HEK293 (cell line): ENCODE data around the gene ZBTB26.
"Not testable (repeated sequence)": the region's sequence is repeated elsewhere in the genome, so short reads cannot be mapped to it uniquely, and the experiment has no call there.

Source experiments
- CTCF ChIA-PET: fragments of 350-600 bp; formaldehyde crosslinking; extraction: SDS; loops from one replicate; lab custom pipeline; 2021; ENCODE audit warnings: antibody characterized with exemption; lab: Yijun Ruan, JAX
- POLR2A ChIA-PET: fragments of 300-600 bp; formaldehyde crosslinking; extraction: SDS; loops from one replicate; lab custom pipeline; 2020; ENCODE audit warnings: antibody characterized with exemption, inconsistent platforms; lab: Yijun Ruan, JAX
- H3K27ac ChIP-seq: fragments of 200-500 bp; sonication (Bioruptor generic); 2 replicates; pipeline ENCODE4 v1.5.1; 2014; ENCODE audit warnings: low read depth, low read length, control low read depth, inconsistent platforms; ENCODE audit errors: extremely low read depth
- H3K36me3 ChIP-seq, 2 experiments: fragments of 200-500 bp in 1 of 2; sonication (Bioruptor generic) in 1 of 2; 1 replicate in 1 of 2; 2 replicates in 1 of 2; pipeline ENCODE4 v1.5.1; 2014 to 2017; ENCODE audit warnings: inconsistent platforms in 2 of 2, low read length in 2 of 2; ENCODE audit not compliant: control insufficient read depth in 2 of 2, insufficient read depth in 1 of 2
- H3K4me1 ChIP-seq: fragments of 200-500 bp; sonication (Bioruptor generic); 2 replicates; pipeline ENCODE4 v1.5.1; 2014; ENCODE audit warnings: mild to moderate bottlenecking, low read length, inconsistent platforms; ENCODE audit not compliant: control insufficient read depth, insufficient read depth
- H3K4me3 ChIP-seq: 2 replicates; pipeline ENCODE4 v1.5.1; 2011; ENCODE audit warnings: low read depth, mild to moderate bottlenecking, control low read depth, low read length, moderate library complexity
- H3K9me3 ChIP-seq: fragments of 200-500 bp; sonication (Bioruptor generic); 2 replicates; pipeline ENCODE4 v1.5.1; 2014; ENCODE audit warnings: low read depth, low read length, inconsistent platforms; ENCODE audit not compliant: control insufficient read depth, insufficient read depth
- KLF1 ChIP-seq: fragments of 450-650 bp; formaldehyde crosslinking; IDR thresholded peaks from 2 replicates; pipeline ENCODE4 v1.5.1; 2016; ENCODE audit warnings: missing biosample characterization, missing genetic modification characterization
- REPIN1 ChIP-seq: fragments of 450-650 bp; formaldehyde crosslinking; IDR thresholded peaks from 2 replicates; pipeline ENCODE4 v1.5.1; 2017; ENCODE audit warnings: missing biosample characterization, missing genetic modification characterization, low read depth
- ZFP41 ChIP-seq: fragments of 450-650 bp; formaldehyde crosslinking; IDR thresholded peaks from 2 replicates; pipeline ENCODE4 v1.5.1; 2016; ENCODE audit warnings: missing biosample characterization, missing genetic modification characterization, borderline replicate concordance
- ZNF211 ChIP-seq: fragments of 450-650 bp; formaldehyde crosslinking; IDR thresholded peaks from 2 replicates; pipeline ENCODE4 v1.5.1; 2016; ENCODE audit warnings: low read depth, missing biosample characterization, missing genetic modification characterization
- ZNF223 ChIP-seq: fragments of 450-650 bp; formaldehyde crosslinking; IDR thresholded peaks from 2 replicates; pipeline ENCODE4 v1.5.1; 2016; ENCODE audit warnings: missing biosample characterization, missing genetic modification characterization
- ZNF23 ChIP-seq: fragments of 450-650 bp; formaldehyde crosslinking; IDR thresholded peaks from 2 replicates; pipeline ENCODE4 v1.5.1; 2016; ENCODE audit warnings: missing biosample characterization, missing genetic modification characterization, borderline replicate concordance
- ZNF239 ChIP-seq: fragments of 450-650 bp; formaldehyde crosslinking; IDR thresholded peaks from 2 replicates; pipeline ENCODE4 v1.5.1; 2016; ENCODE audit warnings: missing biosample characterization, missing genetic modification characterization
- ZNF302 ChIP-seq: fragments of 450-650 bp; formaldehyde crosslinking; IDR thresholded peaks from 2 replicates; pipeline ENCODE4 v1.5.1; 2016; ENCODE audit warnings: missing biosample characterization, missing genetic modification characterization, low read depth
- ZNF324 ChIP-seq: fragments of 450-650 bp; formaldehyde crosslinking; IDR thresholded peaks from 2 replicates; pipeline ENCODE4 v1.5.1; 2016; ENCODE audit warnings: missing biosample characterization, missing genetic modification characterization
- ZNF510 ChIP-seq: fragments of 450-650 bp; formaldehyde crosslinking; IDR thresholded peaks from 2 replicates; pipeline ENCODE4 v1.5.1; 2018; ENCODE audit warnings: mild to moderate bottlenecking, missing genetic modification characterization, missing biosample characterization; ENCODE audit not compliant: insufficient replicate concordance
- ZNF529 ChIP-seq: fragments of 450-650 bp; formaldehyde crosslinking; IDR thresholded peaks from 2 replicates; pipeline ENCODE4 v1.5.1; 2017; ENCODE audit warnings: missing genetic modification characterization, missing biosample characterization; ENCODE audit not compliant: insufficient replicate concordance
- ZNF549 ChIP-seq: fragments of 450-650 bp; IDR thresholded peaks from 2 replicates; pipeline ENCODE4 v1.5.1; 2018; ENCODE audit warnings: missing biosample characterization, missing genetic modification characterization, mild to moderate bottlenecking, inconsistent platforms, moderate library complexity
- ZNF571 ChIP-seq: fragments of 450-650 bp; formaldehyde crosslinking; IDR thresholded peaks from 2 replicates; pipeline ENCODE4 v1.5.0; 2017; ENCODE audit warnings: missing biosample characterization, missing genetic modification characterization
- ZNF629 ChIP-seq: fragments of 450-650 bp; formaldehyde crosslinking; IDR thresholded peaks from 2 replicates; pipeline ENCODE4 v1.5.1; 2017; ENCODE audit warnings: missing biosample characterization, missing genetic modification characterization
- ZXDB ChIP-seq: fragments of 450-650 bp; formaldehyde crosslinking; IDR thresholded peaks from 2 replicates; pipeline ENCODE4 v1.5.1; 2016; ENCODE audit warnings: missing biosample characterization, missing genetic modification characterization
- TF ChIP-seq, protein P1 (sequence below): fragments of 450-650 bp; IDR thresholded peaks from 2 replicates; pipeline ENCODE4 v1.5.1; 2018; ENCODE audit warnings: missing biosample characterization, mild to moderate bottlenecking, missing genetic modification characterization
- TF ChIP-seq, protein P2 (sequence below): fragments of 450-650 bp; formaldehyde crosslinking; IDR thresholded peaks from 2 replicates; pipeline ENCODE4 v1.5.1; 2017; ENCODE audit warnings: missing biosample characterization, missing genetic modification characterization
- TF ChIP-seq, protein P3 (sequence below): fragments of 450-650 bp; IDR thresholded peaks from 2 replicates; pipeline ENCODE4 v1.5.1; 2018; ENCODE audit warnings: missing biosample characterization, missing genetic modification characterization
- TF ChIP-seq, protein P4 (sequence below): fragments of 450-650 bp; formaldehyde crosslinking; IDR thresholded peaks from 2 replicates; pipeline ENCODE4 v1.5.1; 2017; ENCODE audit warnings: missing biosample characterization, missing genetic modification characterization

The ZBTB26 gene

DNA sequence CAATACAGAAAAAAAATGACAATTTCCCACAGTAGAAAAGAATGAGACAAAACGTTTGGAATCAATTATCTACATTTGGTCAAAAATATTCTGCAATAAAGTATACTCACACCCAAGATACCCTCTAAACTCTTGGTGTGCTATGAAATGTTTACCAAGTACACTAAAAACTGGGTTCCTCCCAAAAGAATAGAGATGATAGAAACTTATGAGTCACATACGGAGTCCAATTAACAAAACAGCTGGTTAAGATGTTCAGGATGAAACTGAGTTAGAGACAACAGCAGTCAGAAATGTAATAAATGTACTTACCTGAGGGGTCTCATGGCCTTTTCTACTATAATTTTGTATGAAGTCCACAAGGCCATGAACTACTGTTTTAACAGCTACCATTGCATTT is 51.9 kb downstream of the ZBTB26 start (continued):
- TF ChIP-seq, protein P1, sequence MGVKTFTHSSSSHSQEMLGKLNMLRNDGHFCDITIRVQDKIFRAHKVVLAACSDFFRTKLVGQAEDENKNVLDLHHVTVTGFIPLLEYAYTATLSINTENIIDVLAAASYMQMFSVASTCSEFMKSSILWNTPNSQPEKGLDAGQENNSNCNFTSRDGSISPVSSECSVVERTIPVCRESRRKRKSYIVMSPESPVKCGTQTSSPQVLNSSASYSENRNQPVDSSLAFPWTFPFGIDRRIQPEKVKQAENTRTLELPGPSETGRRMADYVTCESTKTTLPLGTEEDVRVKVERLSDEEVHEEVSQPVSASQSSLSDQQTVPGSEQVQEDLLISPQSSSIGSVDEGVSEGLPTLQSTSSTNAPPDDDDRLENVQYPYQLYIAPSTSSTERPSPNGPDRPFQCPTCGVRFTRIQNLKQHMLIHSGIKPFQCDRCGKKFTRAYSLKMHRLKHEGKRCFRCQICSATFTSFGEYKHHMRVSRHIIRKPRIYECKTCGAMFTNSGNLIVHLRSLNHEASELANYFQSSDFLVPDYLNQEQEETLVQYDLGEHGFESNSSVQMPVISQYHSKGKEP (tag by site-specific recombination), result no peak
- TF ChIP-seq ZFP41 (tag by site-specific recombination), result no peak
- no peak for TF ChIP-seq ZXDB (tag by site-specific recombination)

DNA sequence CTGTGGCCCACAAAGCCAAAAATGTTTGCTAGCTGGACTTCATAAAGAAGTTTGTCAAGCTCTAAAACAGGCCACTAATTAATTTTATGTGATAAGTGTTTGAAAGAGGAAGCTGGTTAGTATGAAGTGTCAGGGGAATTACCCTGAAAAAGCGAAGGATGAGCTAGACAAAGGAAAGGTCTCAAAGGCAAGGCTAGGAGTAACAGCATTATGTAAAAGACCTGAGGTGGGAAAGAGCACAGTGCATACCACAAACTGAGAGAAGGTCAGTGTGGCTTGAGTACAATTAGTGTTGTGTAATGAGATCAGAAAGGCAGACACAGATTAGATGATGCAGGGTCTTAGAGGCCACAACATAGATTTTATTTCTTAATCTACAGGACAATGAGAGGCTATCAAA is 55.8 kb downstream of the ZBTB26 start:
- no peak for TF ChIP-seq ZNF211 (tag by site-specific recombination)
- no peak for TF ChIP-seq ZNF549
- POLR2A ChIA-PET, result interaction anchor here (1.8 kb wide), 1 partner anchor 29 kb away, joined by 7 read pairs; the partner anchor contains the start of gene RC3H2
- Histone ChIP-seq H3K27ac (no peak overlapping the region), H3K36me3 (peaks cover 53 to 90% of the 10 kb centered on the region in 2 experiments), H3K4me3 (no peak overlapping the region), H3K4me1 (no peaks in the 10 kb centered on the region), H3K9me3 (no peaks in the 10 kb centered on the region)
- CTCF ChIA-PET, result interaction anchor here (1.0 to 1.5 kb wide), 2 partner anchors 19 to 34 kb away, joined by 3 read pairs; no protein-coding TSS in a partner anchor

DNA sequence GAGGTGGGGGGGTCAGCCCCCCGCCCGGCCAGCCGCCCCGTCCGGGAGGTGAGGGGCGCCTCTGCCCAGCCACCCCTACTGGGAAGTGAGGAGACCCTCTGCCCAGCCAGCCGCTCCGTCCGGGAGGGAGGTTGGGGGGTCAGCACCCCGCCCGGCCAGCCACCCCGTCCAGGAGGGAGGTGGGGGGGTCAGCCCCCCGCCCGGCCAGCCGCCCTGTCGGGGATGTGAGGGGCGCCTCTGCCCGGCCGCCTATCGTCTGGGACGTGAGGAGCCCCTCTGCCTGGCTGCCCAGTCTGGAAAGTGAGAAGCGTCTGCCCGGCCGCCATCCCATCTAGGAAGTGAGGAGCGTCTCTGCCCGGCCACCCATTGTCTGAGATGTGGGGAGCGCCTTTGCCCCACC is 64.0 kb downstream of the ZBTB26 start:
- H3K36me3 ChIP-seq, result peaks cover 11 to 60% of the 10 kb centered on the region in 2 experiments
- H3K9me3 ChIP-seq, H3K4me3 ChIP-seq, H3K4me1 ChIP-seq, CTCF ChIA-PET, POLR2A ChIA-PET, H3K27ac ChIP-seq: not testable (repeated sequence)

DNA sequence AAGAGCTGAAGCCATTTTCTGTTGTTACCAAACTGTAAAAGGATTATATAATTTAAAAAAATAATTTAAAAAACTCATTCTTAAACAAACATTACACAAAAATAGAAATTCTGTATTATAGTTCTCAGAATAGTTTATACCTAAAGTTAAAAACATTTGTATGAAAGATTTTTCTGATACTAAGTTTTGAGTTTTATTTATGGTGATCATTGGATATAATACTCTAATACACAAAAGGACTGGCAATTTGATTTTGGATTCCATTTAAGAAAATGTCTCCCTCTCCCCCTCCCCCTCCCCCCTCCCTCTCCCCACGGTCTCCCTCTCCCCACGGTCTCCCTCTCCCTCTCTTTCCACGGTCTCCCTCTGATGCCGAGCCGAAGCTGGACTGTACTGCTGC is 65.2 kb downstream of the ZBTB26 start:
- TF ChIP-seq ZNF529 (tag by site-specific recombination) (no peak), ZNF302 (tag by site-specific recombination) (no peak), REPIN1 (no peak), ZNF239 (no peak), ZNF23 (no peak), ZNF324 (no peak), KLF1 (tag by site-specific recombination) (no peak), ZNF629 (tag by site-specific recombination) (no peak), ZNF223 (tag by site-specific recombination) (no peak), ZNF510 (tag by site-specific recombination) (no peak), ZNF571 (tag by site-specific recombination) (no peak)
- TF ChIP-seq, protein P2, sequence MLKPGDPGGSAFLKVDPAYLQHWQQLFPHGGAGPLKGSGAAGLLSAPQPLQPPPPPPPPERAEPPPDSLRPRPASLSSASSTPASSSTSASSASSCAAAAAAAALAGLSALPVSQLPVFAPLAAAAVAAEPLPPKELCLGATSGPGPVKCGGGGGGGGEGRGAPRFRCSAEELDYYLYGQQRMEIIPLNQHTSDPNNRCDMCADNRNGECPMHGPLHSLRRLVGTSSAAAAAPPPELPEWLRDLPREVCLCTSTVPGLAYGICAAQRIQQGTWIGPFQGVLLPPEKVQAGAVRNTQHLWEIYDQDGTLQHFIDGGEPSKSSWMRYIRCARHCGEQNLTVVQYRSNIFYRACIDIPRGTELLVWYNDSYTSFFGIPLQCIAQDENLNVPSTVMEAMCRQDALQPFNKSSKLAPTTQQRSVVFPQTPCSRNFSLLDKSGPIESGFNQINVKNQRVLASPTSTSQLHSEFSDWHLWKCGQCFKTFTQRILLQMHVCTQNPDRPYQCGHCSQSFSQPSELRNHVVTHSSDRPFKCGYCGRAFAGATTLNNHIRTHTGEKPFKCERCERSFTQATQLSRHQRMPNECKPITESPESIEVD (tag by site-specific recombination), result no peak
- TF ChIP-seq, protein P1 (tag by site-specific recombination), result no peak
- TF ChIP-seq, protein P3, sequence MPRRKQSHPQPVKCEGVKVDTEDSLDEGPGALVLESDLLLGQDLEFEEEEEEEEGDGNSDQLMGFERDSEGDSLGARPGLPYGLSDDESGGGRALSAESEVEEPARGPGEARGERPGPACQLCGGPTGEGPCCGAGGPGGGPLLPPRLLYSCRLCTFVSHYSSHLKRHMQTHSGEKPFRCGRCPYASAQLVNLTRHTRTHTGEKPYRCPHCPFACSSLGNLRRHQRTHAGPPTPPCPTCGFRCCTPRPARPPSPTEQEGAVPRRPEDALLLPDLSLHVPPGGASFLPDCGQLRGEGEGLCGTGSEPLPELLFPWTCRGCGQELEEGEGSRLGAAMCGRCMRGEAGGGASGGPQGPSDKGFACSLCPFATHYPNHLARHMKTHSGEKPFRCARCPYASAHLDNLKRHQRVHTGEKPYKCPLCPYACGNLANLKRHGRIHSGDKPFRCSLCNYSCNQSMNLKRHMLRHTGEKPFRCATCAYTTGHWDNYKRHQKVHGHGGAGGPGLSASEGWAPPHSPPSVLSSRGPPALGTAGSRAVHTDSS (tag by site-specific recombination), result no peak
- TF ChIP-seq, protein P4, sequence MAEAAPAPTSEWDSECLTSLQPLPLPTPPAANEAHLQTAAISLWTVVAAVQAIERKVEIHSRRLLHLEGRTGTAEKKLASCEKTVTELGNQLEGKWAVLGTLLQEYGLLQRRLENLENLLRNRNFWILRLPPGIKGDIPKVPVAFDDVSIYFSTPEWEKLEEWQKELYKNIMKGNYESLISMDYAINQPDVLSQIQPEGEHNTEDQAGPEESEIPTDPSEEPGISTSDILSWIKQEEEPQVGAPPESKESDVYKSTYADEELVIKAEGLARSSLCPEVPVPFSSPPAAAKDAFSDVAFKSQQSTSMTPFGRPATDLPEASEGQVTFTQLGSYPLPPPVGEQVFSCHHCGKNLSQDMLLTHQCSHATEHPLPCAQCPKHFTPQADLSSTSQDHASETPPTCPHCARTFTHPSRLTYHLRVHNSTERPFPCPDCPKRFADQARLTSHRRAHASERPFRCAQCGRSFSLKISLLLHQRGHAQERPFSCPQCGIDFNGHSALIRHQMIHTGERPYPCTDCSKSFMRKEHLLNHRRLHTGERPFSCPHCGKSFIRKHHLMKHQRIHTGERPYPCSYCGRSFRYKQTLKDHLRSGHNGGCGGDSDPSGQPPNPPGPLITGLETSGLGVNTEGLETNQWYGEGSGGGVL (tag by site-specific recombination), result no peak
- Histone ChIP-seq H3K9me3 (no peaks in the 10 kb centered on the region), H3K4me3 (no peak overlapping the region), H3K4me1 (no peaks in the 10 kb centered on the region), H3K36me3 (peaks cover 11 to 54% of the 10 kb centered on the region in 2 experiments), H3K27ac (no peak overlapping the region)
- ChIA-PET CTCF (interaction anchor here (0.6 kb wide), 1 partner anchor 605 kb away, joined by 3 read pairs; no protein-coding TSS in a partner anchor), POLR2A (no interaction called here)
